Activated CD8-positive, alpha-beta memory T cell treated with anti-CD3 and anti-CD28 coated beads for 1 hour (primary cell): ENCODE data around the gene MCM9.

Experiments
- DNase-seq, 2 donors: peaks; one replicate each; pipeline ENCODE4 v3.0.0-alpha.2; 2020; ENCODE audit warnings: low read depth in 1 of 2; ENCODE audit errors: extremely low read depth in 1 of 2

The MCM9 gene

DNA sequence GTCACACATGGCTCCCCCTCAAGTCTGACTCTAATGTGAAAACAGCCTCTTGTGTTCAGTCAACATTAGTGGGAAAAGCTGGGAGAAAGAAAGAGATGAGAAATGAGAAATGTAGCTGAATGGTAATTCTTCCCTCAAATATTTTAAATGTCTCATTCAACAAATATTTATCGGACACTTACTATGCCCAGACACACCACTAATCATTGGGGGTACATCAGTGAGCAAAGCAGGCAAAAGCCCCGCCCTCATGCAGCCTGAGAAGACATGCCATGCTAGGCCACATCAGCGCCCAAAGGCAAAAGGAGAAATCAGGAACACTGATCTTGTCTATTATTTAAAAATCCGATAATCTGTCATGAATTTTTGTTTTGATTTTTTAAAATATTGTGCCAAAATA, 130.9 kb downstream of the MCM9 start:
- no peak for DNase-seq

DNA sequence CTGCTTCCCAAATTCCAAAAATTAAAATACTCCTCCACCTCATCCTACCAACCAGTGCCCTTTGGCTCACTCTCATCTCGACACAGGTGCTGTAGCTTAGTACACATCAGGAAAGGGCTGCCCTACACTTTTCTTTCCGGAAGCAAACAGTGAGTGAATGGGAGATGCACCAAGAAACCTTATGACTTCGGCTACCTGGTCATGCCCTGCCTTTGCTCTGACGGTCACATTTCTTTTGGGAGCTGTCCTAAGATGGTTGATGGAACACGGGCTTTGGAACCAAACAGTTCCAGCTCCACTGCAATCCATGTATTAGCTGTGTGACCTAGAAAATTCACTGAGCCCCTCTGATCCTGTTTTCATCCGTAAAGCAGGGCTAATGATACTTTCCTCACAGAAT, 133.7 kb downstream of the MCM9 start:
- no peak for DNase-seq

DNA sequence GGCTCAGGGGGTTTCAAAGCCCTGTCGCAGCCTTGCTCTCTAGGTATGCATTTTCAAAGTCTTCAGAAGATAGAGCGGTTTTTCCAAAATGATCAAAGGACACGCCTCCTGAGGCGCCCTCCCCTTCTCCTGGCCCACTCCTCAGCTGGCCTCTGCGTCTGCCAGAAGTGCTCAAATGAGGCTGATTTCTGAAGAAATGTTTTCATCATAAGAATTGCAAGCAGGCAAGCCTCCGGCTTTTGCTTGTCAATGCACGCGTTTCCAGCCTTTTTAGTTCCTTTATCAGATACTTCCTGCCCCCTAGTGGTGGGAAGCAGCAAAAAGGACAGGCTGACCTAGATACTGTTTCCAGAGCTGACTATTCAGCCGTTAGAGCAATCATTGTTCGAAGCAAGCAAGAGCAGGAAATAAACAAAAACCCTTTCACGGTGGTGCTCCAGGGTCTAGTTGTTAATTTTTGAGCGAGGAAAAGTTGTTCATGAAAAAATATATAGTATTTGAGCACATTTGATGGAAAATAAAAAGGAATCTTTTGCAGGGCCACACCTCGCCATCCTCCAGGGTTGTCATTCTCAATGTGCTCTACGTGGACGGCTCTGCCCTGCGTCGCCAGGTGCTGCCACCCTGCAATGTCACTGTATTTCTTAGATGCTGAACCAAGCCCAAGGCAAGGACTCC, 134.4 kb downstream of the MCM9 start:
- DNase-seq, result peak; percentile 64 to 65

DNA sequence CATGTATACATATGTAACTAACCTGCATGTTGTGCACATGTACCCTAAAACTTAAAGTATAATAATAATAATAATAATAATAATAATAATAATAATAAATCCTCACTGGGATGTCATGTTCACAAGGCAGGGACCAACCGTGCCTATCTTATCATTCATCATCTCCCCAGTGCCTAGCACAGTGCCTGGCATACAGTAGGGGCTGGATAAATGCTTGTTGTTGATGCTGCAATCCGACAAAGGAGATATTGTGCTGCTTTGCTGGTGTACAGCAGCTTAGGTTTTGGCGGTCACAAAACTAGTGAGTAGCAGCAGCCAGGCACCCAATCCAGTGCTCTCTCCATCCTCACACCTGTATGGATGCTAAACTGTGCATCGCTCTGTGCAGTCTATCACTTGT, 135.1 kb downstream of the MCM9 start:
- no peak for DNase-seq

DNA sequence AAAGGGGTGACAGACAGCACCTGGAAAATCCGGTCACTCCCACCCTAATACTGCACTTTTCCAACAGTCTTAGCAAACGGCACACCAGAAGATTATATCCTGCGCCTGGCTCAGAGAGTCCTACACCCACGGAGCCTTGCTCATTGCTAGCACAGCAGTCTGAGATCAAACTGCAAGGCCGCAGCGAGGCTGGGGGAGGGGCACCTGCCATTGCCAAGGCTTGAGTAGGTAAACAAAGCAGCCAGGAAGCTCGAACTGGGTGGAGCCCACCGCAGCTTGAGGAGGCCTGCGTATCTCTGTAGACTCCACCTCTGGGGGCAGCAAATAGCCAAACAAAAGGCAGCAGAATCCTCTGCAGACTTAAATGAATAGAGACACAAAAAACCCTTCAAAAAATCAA, 138.4 kb downstream of the MCM9 start:
- DNase-seq, result peak; percentile 45 to 53

DNA sequence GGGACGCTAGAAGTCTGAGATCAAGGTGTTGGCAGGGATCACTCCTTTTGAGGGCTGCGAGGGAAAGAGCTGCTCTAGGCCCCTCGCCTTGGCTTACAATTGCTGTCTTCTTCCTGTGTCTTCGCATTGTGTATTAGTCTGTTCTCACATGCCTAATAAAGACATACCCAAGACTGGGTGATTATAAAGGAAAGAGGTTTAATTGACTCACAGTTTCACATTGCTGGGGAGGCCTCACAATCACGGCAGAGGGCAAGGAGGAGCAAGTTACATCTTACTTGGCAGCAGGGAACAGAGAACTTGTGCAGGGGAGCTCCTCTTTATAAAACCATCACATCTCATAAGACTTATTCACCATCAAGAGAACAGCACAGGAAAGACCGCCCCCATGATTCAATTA, 143.5 kb downstream of the MCM9 start:
- no peak for DNase-seq

DNA sequence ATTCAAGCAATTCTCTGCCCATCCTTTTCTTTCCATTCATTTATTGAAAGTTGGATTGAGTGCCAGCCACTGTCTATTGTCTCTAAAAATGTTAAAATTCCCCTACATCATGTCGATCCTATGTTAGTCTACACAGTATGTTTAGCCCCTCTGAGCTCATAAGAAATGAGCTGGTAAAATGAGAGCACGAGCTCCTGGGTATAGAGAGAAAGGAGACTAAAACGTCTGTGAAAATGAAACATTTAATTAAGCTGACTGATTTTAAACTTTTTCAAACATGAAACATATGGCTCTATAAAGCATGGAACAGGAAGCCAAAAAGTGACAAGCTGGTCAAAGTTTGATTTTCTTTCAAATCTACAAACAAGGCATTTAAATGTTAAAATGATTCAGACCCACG, 145.0 kb downstream of the MCM9 start:
- no peak for DNase-seq

DNA sequence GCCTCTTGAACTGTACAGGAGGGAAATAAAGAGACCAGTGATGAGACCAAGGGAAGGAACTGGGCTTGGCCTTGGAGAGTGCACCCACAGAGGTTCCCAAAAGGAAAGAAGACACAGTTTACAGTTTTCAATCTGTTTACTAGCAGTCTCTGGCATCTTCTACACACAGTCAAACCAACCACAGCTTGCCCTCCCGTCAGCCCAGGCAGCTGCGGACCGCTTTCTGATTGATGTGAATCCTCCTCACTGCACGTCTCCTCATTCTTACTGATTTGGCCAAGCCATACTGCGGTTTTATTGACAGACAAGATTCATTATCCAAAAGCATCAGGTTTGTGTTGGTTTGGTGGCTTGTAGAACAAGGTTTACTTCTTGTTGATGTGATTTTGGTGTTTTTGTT, 145.5 kb downstream of the MCM9 start:
- DNase-seq, result no peak

DNA sequence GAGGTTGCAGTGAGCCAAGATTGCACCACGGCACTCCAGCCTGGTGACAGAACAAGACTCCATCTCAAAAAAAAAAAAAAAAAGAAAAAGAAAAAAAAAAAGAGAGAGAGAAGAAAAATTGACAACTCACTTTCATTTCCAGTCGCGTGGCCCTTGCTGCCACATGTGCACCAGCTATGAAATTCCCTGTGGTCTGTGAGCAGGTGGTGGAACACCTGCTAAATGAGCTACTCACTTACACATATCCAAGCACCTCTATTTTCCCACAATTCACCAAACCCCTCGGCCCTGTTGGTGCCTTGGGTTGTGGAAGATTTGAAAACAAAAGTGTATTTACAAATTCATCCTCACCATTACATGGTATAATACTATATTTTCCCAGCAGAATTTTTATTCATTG, 146.3 kb downstream of the MCM9 start:
- no peak for DNase-seq

DNA sequence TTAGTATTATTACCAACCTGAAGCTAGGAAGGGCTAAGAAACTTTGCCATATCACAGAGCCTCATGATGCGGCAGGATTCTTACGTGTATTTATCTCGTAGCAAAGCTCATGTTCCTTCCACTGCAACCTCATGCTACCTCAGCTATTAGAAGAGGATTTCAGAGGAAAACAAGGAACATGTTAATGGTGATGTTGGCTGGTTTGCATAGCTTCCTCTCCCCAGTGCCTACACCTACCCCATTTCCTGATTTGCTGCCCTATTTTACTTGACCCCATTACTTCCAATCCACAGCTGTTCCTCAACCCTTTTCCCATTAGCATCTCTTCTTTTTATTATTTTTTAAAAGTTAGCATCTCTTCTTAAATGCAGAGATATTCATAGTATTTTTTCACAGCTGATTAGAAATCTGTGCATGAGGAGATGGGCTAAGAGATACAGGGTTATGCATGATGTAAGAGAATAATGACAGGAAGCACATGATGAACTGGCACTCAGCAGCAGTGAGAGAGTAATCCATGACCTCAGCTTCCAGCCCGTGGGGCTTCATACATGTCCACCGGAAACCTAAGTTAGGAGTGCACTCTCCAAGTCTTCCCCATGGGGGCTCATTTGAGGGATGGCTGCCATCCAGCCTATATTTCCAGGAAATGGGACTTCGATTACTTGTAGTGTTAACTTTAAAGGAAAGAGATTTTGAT, 147.1 kb downstream of the MCM9 start:
- DNase-seq, result no peak

DNA sequence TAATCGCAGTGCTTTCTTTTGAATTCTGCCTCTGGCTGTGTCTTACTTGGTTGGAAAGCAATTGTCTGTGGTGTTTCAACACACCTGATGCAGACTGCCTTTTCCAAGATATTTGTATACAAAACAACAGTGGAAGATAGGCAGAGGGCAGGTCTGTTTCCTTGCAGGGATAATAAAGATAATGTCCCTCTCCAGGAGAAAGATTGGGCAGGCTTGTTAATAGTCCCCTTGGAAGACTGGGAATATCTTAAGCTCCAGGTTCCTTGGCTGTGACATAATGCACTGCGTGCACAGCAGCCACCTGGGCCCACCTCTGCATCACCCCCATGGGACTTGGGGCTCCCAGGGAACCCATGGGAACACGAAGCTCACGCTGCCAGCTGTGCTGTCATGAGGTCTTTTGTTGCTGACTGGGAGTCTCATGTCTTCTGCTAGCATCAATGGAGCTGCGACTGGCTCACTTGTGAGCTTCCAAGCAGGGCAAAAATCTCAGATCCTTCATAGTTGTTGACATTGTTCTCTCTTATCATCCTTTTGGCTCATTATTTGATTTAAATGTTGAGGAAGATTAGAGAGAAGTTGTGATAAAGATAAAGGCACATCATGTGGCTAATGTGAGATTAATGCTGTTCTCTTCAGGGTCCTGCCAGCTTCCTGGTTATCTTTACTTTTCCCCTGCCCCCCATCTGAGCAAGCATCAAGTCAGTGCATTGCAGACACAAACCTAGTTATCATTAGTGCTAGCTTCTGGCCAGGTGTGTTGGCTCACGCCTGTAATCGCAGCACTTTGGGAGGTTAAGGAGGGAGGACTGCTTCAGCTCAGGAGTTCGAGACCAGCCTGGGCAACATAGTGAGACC, 148.1 kb downstream of the MCM9 start:
- no peak for DNase-seq

DNA sequence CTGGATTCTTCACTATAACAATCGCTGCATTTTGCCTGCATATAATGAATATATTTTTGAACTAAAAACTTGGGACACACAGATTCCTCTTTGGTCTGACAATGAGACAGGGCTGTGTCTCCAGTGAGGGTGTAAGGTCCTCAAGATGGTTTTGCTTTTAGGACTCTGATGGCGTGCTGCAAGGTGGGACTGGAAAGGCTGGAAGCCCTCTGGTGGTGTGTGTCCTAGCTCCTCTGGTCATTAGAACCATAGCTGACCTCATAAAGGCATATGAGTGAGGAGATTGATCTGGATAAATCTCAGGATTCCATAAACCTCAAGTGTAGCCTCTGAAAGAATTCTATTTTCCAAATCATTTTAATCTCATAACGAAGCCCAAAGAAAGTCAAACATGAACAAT, 149.4 kb downstream of the MCM9 start:
- DNase-seq, result no peak

DNA sequence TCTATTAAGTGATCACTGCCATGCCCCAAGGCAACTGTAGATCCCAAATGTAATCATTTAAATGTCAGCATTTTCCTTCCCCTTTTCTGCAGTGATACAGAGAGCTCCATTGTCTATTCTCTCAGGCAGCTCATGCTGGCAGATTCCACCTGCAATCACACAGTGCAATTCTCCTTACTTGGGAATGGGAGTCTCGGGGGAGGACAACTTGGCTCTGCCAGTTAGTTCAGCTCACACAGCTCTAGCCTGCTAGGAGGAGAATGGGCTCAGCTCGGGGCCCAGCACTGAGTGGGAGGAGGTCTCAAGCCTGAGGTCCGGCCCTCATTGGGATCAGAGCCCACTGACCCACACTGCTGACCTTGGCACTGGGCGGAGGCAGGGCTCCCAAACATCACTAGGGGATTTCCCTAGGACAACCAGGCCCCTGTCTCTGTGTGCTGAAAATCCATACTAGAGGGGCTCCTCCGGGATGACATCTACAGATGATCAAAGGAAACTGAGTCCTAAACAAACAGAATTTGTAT, 150.3 kb downstream of the MCM9 start:
- no peak for DNase-seq

DNA sequence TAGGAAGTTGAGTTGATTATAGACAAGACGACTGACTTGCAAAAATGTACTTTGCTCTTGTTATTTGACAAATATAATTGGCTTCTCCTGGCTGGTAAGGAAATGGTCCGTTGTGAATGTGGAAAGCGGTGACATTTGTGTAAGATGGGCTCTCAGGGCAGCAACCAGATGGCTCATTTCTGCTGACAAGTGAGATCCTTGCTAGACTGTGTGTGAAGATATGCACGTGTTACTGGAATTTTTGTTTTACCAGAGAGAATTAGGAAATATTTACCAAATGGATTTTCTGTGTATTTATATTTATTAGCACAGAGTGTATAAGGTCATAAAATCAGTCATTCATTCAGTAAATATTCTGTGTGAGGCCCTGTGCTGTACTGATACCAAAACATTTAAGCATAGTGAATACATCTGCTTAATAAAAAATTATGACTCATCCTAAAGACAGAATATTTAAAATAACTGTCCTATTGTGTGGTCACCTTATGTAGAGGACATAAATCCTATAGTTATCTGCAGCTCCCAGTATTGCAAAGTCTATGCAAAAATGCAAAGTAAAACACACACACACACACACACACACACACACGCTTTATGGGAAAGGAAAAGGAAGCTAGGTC, 150.9 kb downstream of the MCM9 start:
- DNase-seq, result no peak

DNA sequence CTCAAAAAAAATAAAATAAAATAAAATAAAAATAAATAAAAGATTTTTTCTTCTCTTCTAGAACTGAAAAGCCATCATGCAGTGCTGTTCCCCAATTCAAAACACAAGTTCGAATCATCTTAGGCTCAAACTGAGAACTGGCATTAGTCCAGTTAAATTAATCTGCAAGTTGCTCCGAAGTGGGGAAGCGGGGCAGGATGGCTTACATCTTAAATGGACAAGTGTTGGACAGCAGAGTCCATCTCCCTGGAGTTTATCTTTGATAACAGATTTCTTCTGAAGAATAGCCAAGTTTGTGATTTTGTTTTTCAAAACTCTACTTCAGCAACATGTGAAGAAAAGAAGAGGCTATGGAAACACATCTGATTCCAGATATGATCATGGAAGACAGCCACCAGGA, 152.3 kb downstream of the MCM9 start:
- no peak for DNase-seq

DNA sequence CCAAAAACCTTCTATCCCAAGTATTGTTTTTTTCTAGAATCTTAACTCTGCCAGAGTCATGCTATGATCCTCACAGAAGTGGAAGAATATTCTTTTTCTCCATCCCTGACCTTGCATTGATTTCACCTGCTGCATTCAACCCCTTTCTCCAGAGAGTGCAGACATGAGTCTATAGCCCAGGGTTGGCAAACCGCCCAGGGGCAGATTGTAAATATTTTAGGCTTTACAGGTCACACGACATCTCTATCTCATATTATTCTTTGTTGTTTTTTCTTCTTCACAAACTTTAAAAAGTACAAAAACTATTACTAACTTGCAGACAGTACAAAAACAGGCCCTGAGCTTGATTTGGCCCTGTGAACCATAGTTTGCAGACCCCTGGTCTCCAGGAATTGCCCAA, 153.1 kb downstream of the MCM9 start:
- no peak for DNase-seq

DNA sequence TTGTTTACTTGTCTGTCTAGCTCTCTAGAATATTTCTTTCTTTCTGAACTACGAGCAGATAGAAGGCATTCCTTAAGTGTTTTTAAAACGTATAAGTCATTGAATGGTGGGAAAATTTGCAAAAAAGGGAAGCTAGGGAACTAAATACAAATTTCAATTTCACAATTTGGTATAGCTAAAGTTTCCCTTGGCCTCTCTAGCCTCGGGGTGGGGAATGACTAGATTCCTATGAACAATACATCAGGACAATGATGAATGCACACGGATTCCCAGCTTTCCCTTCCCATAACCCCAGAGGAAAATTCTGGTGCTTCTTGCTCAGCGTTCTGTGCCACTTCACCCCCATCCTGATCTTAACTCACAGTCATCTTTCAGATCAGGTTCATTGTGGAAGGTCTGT, 154.3 kb downstream of the MCM9 start:
- no peak for DNase-seq

DNA sequence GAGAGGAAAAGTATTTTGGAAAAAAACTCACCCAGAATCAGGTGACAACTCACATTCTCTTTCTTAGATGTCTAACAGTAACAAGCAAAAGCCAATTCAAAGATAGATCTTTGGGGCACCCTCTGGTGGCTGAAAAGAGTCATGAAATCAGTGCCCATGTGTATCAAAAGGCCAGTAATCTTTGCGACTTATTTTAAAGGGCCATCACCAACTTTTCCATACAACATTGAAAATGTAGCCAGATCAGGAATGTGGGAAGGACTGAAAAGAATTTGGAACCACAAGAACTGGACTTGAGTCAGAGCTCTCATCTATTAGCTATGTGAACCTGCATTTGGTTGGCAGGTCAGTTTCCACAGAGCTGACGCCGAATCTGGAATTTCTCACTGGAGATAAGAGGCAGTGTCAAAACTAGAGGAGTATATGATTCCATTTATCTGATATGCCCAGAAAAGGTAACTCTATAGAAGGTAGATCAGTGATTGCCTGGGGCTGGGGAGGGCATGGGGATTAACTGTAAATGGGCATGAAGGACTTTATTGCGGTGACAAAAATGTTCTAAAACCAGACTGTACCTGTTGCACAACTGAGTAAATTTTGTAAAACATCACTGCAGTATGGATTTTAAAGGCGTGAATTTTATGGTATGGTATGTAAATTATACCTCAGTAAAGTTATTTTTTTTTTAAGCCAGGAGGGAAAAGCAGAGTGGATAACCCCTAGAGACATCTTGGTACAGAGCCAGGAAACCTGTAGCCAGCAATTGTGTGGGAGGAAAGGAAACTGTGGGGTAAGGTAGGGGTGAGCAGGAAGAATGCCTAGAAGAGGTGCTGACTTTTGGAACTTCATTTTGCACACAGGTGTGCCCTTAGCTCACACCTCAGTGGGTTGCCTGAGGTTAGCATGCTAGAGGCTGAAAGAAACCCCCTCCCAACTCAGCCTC, 158.1 kb downstream of the MCM9 start:
- peak; percentile 22 to 23 for DNase-seq

DNA sequence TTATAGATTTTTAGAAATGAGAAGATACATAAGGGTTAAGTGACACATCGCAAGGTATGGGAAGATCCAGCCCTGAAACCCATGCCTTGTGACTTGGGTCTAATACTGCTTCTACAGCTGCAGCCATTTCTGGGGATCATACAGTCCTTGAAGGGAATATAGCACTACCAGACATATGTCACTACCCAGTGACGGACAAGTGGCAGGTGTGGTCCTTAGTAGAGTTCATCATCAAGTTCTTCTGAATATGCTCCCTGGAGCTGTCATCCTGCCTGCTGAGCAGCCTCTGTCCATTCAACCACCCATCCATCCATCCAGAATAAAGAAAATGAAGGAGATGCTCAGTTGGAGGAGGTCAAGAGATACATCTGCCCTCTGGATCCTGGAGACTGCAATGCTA, 159.6 kb downstream of the MCM9 start:
- no peak for DNase-seq

DNA sequence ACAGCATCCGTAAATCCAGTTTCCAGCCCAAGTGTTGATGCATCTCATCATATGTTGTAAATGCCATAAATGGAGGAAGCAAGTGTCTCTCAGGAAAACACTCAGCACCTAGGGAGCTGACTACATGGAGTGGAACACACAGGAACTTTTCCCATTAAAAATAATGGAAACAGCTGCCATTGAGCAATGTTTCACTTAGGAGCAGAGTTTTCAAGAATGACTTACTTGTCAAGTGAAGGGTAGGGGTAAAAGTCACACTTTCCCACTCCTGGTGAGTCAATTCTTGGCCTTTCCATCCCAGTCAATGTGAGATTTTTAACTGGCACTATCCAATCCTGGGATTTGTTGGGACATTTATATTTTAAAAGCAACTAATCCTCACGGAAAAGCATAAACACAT, 160.4 kb downstream of the MCM9 start:
- no peak for DNase-seq
